NCI-H2171 treated with DMSO at 0.1 percent for 48 hours (cell line): ENCODE data around the gene COPA.
"Not testable (repeated sequence)": the region's sequence is repeated elsewhere in the genome, so short reads cannot be mapped to it uniquely, and the experiment has no call there.

Source experiments
- DNase-seq: peaks from one replicate; lab custom pipeline; 2025; lab: John Stamatoyannopoulos, UW

The COPA gene

GRCh38 chr1:160342953-160343869 lies at the start of gene COPA, which contains the start of gene NCSTN:
Gene COPA (minus strand): TSS chr1:160343250. CDS start chr1:160343170, 80 bp downstream.
Gene NCSTN (plus strand): TSS chr1:160343383. CDS start chr1:160343397, 14 bp downstream.
- DNase-seq, result peak; percentile 92

- not testable (repeated sequence) for DNase-seq
Measured at GRCh38 chr1:160388406-160388805, 45.4 kb upstream of the COPA start.

DNA sequence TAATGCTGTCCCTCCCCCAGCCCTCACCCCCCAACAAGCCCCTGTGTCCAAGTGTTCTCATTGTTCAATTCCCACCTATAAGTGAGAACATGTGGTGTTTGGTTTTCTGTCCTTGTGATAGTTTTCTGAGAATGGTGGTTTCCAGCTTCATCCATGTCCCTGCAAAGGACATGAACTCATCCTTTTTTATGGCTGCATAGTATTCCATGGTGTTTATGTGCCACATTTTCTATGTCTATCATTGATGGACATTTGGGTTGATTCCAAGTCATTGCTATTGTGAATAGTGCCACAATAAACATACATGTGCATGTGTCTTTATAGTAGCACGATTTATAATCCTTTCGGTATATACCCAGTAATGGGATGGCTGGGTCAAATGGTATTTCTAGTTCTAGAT lies 41.8 kb upstream of the COPA start:
- not testable (repeated sequence) for DNase-seq

DNA sequence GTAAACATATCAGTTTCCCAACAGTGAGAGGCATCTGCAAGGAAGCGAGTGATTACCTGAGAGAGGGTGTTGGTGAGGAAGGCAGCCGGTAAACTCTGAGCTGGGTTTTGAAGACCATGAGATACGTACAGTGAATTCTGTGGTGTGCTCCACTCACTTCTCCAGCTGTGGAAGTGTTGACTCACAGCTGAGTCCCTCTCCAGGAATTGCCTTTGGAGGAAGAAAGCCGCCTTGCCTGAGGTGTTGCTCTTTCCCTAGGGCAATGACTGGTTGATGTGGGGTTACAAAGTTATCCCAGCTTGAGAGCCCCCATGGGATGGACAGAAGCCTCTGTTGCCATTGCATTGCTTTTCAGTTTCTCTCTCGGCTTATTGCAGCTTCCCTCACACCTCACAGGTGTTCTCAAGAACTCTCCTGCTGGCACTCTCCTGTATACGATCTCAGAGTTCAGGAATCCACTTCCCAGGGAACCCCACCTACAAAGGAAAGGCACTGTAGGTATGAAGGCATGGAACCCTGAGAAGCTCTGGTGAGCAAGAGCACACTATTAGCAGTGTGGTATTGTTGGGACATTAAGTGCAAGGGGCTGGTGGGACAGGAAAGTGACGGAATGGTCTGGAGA lies 34.6 kb upstream of the COPA start:
- DNase-seq, result no peak

DNA sequence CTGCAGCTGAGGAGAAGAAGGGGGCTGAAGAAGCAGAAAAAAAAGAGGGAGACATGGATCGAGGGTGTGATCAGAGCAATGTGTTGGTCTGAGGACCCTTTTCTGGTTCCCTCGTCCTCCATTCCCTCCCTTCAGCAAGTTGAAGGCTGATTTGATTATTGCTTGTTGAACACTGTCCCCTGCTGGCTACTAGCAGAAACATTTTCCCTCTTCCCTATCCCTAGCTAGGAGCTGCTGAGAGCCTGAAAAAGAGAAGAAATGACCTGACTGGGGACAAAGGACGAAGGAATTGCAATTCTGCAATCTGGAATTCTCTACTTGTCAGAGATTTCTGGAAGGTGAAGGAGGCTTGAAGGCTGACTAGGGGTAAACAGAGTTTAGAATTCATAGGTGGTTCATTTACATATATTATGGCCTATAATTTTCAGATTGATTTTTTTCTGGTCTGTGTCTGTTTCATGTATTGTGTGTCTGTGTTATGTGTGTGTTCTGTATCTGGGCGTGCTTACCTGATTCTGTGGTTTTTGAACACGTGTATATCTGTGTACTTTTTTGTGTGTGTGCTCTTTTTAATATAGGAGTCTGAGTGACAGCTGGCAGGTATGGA lies 33.6 kb upstream of the COPA start:
- DNase-seq, result peak; percentile 88

GRCh38 chr1:160375788-160376524 lies 32.9 kb upstream of the COPA start:
- DNase-seq, result no peak

DNA sequence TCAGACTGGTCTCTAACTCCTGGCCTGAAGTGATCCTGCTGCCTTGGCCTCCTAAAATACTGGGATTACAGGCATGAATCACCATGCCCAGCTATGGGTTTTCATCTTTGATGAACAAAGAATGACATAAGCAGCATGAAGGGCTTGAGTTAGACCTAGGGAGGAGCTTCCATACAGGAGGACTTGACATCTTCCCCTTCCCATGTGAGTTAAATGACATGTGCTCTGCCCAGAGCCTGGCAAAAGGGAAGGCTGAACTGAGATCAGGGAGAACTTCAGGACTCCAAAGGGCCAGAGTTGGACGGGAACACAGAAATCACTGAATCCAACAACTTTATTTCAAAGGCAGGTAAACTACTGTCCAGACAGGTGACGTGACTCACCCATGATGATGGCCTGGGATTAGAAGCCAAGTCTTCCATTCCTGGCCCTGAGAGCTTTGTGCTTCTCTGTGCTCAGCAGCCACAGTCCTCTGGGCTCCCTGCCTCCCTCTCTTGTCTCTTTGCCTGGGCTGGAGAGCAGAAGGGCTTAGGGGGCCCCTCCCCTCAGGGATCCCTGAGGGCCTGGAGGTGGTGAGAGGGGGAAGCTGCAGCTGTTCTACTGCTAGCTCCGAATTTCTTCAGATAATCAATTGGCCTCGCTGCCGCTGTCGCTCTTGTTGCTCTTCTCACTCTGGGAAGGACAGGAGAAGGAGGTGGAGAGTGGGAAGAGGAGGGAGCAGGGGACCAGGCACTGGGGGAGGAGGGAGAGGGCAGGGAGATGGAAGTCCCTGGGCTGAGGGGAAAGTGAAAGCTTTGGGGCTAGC lies 31.5 kb upstream of the COPA start:
- peak; percentile 88 for DNase-seq

GRCh38 chr1:160373696-160374095 lies 30.6 kb upstream of the COPA start:
- DNase-seq, result no peak

DNA sequence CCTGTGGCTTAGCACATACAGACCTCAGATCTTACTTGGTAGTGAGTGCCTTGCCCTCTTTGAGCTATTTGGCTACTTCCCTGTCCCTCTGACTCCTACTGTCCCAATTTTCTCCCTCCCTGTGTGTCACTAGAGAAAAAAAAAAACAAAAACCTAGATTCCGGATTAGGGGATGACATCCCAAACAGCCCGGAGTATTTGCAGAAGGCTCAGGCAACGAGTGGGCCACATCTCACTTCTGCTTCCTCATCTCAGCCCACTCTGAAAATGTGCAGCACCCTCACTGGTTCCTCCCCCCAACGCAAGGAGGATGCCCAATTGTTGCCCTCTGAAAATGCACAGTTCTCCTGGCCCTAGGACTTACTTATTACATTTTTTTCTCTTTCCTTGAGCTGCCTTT lies 28.7 kb upstream of the COPA start:
- DNase-seq, result no peak

- DNase-seq, result no peak
Measured at GRCh38 chr1:160371346-160371631, 28.2 kb upstream of the COPA start.

GRCh38 chr1:160370561-160371345 lies 27.7 kb upstream of the COPA start:
- no peak for DNase-seq

DNA sequence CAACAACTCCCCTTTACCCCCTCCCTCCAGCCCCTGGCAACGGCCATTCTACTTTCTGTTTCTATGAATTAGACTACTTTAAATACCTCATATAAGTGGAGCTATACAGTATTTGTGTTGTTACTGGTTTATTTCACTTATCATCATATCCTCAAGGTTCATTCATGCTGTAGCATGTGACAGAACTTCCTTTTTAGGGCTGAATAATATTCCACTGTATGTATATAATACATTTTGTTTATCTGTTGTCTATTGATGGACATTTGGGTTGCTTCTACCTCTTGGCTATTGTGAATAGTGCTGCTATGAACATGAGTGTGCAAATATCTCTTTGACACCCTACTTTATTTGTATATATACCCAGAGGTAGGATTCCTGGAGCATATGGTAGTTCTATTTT lies 26.0 kb upstream of the COPA start:
- no peak for DNase-seq

GRCh38 chr1:160367934-160368923 lies 25.2 kb upstream of the COPA start:
- DNase-seq, result peak; percentile 19

DNA sequence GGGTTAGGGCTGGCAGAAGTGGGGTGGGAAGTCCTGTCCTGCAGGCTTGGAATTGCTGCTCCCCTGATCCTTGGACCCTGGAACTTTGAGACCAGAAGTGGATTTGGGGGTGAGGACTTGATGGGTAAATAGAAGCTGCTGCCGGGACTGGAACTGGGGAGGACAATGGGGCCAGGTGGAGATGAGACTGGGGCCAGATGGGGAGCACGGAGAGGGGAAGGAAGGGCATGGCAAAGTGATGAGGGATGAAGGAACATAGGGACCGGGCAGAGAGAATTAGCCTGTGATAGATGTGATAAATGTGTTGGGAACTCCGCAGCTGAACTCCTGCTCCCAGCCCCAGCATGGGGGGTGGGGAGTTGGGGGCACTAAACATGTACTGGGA lies 24.5 kb upstream of the COPA start:
- DNase-seq, result no peak

- peak; percentile 93 for DNase-seq
Measured at GRCh38 chr1:160366731-160367515, 23.9 kb upstream of the COPA start, which contains the start of gene NHLH1. Gene NHLH1 (plus strand): TSS chr1:160367071. CDS start chr1:160370732, 3,661 bp downstream.

GRCh38 chr1:160365325-160365724 lies 22.3 kb upstream of the COPA start:
- peak; percentile 92 for DNase-seq

DNA sequence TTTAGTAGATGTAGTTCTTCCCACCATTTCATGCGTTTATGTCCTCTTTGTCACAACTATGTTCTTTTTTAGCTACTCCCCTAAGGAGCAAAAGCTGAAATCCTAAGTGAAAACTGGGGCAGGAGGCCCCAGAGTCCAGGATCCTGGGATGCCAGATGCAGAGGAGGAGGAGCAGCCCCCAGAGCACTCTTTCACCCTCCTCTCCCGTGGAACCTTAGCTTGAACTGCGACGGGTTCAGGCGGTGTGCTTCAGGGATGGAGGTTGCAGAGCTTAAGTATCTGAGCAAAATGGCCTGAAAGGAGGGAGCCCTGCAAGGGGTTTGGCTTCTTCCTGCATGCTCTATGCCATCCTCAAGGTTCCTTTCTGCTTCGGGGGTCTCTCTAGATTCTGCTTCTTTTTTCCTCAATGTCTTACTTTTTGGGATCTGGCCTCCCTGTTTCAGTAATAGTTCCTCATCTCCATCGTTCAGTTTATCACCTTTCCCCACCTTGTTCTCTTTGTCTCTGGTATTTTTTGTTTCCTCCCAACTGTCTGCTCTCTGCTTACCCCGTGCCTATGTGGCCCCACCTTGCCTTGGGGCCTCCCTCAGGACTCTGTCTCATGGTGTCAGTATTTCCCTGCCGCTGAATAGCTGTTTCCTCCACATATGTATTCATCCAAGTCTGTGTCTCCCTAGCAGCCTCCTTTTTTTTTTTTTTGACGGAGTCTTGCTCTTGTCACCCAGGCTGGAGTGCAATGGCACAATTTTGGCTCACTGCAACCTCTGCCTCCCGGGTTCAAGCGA lies 21.1 kb upstream of the COPA start:
- DNase-seq, result peak; percentile 65

DNA sequence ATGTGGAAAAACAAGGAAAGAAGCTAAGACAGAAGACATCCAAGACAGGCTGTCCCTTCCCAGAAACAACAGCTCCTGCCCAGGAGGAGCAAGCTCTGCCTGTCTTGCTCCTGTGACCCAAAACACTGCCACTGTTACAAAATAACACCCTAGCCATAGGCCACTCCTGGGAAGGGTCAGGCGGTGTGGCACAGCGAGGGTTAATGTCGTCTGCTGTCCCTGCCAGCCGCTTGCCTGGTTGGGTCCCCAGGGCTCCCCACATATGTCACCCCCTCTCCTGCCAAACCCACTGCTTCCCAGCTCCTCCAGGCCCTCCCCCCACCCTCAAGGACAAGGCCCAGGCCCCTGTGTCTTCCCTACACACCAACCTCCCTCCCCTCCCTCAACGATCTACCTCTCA lies 20.0 kb upstream of the COPA start:
- DNase-seq, result peak; percentile 91
